ENCODE measurements around the gene BCL2L2.
"Not testable (repeated sequence)": the region's sequence is repeated elsewhere in the genome, so short reads cannot be mapped to it uniquely, and the experiment has no call there.

Gene BCL2L2

GRCh38 chr14:23324993-23325392, 18.4 kb downstream of the BCL2L2 start:
- no peak for DNase-seq

- not testable (repeated sequence) for DNase-seq
Observed at GRCh38 chr14:23325746-23326145, 19.1 kb downstream of the BCL2L2 start.

- DNase-seq: no peak
Observed at GRCh38 chr14:23326491-23327332, 20.1 kb downstream of the BCL2L2 start.

GRCh38 chr14:23327947-23328744, 21.5 kb downstream of the BCL2L2 start:
- DNase-seq: no peak

- DNase-seq: no peak
Observed at GRCh38 chr14:23335623-23336022, 29.0 kb downstream of the BCL2L2 start.

GRCh38 chr14:23339506-23340268, 33.1 kb downstream of the BCL2L2 start:
- DNase-seq: no peak

- no peak for DNase-seq
Observed at GRCh38 chr14:23344481-23344880, 37.8 kb downstream of the BCL2L2 start.

GRCh38 chr14:23345987-23346692, 39.5 kb downstream of the BCL2L2 start:
- no peak for DNase-seq

- no peak for DNase-seq
Observed at GRCh38 chr14:23346693-23347405, 40.2 kb downstream of the BCL2L2 start.

- no peak for DNase-seq
Observed at GRCh38 chr14:23347406-23348296, 41.0 kb downstream of the BCL2L2 start.

- DNase-seq: no peak
Observed at GRCh38 chr14:23348297-23348655, 41.6 kb downstream of the BCL2L2 start.

- no peak for DNase-seq
Observed at GRCh38 chr14:23349156-23349845, 42.7 kb downstream of the BCL2L2 start.

GRCh38 chr14:23351681-23352505, 45.3 kb downstream of the BCL2L2 start:
- no peak for DNase-seq

GRCh38 chr14:23352506-23353432, 46.1 kb downstream of the BCL2L2 start, which contains the start of gene SLC22A17:
TSS of gene SLC22A17 (minus strand) at chr14:23352887.
- DNase-seq: peak; percentile 50

GRCh38 chr14:23353433-23353780, 46.8 kb downstream of the BCL2L2 start:
- DNase-seq: no peak

- DNase-seq: no peak
Observed at GRCh38 chr14:23354990-23355389, 48.4 kb downstream of the BCL2L2 start.

GRCh38 chr14:23355871-23356435, 49.3 kb downstream of the BCL2L2 start:
- no peak for DNase-seq

GRCh38 chr14:23356662-23357061, 50.0 kb downstream of the BCL2L2 start:
- DNase-seq: no peak

Data from NCI-H1436 treated with DMSO at 0.1 percent for 48 hours (cell line).